ENCODE data around the gene RASGRP2.

The RASGRP2 gene

DNA sequence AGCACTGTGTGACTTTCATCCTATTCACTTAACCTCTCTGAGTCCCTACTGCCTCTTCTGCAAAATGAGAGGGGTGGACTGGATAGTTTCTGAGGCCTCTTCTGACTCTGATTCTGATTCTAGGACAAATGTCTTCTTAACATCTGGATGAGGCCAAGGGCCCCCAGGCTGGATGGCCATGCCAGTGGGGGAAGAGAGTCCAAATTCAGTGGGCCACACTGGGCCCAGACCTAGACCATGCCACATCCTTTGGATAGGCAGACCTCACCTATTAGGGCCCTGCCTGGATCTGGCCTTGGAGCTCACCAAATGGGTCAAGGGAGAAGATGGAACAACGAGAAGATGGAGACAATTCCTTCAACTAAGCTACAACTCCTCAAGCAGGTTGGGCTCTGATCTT is 45.5 kb downstream of the RASGRP2 start:
- no peak for DNase-seq (ENCODE audit: low read depth, low spot score)

- DNase-seq (ENCODE audit: low read depth, low spot score), result no peak
These were observed 46.1 kb downstream of the RASGRP2 start for GRCh38 chr11:64697663-64698375.

DNA sequence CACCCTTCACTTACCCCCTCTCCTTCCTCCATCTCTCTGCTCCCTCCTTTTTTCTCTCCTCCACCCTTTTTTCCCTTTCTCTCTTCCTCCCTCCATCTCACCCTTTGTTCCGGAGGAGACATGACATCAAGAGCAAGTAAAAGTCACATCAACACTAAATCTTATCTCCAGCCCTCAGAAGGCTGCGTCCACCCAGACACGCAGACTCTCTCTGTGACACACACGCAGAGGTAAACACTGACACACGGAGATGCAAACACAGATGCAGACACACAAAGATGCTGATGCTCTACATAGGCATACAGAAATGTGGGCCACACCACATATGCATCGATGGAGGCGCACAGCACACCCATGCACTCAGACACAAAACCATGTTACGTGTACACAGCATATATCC is 47.9 kb downstream of the RASGRP2 start:
- DNase-seq (ENCODE audit: low read depth, low spot score), result no peak

GRCh38 chr11:64695548-64695947 is 48.4 kb downstream of the RASGRP2 start:
- no peak for DNase-seq (ENCODE audit: low read depth, low spot score)

- DNase-seq (ENCODE audit: low read depth, low spot score), result no peak
These were observed 49.0 kb downstream of the RASGRP2 start for GRCh38 chr11:64694821-64695365.

- DNase-seq (ENCODE audit: low read depth, low spot score), result no peak
These were observed 49.8 kb downstream of the RASGRP2 start for GRCh38 chr11:64694026-64694755.

DNA sequence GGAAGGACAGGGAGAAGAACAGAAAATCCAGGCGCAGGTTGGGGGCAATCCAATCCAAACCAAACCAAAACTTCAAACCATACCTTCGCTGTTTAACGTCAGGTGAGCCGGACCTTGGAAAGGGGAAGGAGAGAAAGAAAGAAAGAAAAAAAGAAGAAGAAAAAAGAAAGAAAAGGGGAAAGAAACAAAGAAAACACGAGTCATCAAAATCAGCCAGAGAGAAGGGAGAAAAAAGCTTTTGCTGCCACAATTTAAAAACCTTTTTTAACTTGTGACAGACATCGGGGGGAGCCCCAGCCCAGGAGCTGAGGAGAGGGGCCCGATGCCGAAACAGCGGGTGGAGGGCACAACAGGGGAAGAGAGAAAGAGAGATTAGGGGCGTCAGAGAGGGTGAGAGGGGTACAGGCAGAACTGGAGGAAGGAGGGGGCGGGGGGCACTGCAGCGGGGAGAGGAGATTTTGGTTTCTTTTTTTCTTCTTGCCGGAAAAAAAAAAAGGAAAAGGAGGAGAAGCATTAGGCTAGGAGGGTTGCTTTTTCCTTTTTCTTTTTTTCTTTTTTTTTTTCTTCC is 51.1 kb downstream of the RASGRP2 start:
- no peak for DNase-seq (ENCODE audit: low read depth, low spot score)

- DNase-seq (ENCODE audit: low read depth, low spot score), result no peak
These were observed 52.4 kb downstream of the RASGRP2 start for GRCh38 chr11:64691543-64691942.

DNA sequence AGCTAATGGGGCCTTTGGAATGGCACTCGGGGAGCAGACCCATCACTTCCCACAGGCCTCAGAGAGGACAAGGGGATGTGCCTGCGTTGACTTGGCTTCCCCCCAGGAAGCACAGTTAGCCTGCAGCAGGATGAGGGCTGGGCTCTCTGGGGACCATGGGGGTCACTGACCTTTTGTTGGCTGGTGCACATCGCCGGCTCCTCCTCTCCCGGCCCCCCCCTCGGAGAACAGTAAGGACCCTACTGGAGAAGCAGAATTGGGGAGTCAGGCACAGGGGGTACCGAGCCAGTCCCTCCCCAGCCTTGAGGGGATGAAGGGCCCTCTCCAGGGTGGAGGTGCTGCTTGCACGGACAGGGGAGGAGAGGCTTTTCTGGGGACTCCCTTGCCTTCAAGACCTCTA is 53.7 kb downstream of the RASGRP2 start:
- no peak for DNase-seq (ENCODE audit: low read depth, low spot score)

- peak; percentile 90 for DNase-seq (ENCODE audit: low read depth, low spot score)
These were observed 55.4 kb downstream of the RASGRP2 start for GRCh38 chr11:64688534-64688982.

- no peak for DNase-seq (ENCODE audit: low read depth, low spot score)
These were observed 56.1 kb downstream of the RASGRP2 start for GRCh38 chr11:64687643-64688533.

DNA sequence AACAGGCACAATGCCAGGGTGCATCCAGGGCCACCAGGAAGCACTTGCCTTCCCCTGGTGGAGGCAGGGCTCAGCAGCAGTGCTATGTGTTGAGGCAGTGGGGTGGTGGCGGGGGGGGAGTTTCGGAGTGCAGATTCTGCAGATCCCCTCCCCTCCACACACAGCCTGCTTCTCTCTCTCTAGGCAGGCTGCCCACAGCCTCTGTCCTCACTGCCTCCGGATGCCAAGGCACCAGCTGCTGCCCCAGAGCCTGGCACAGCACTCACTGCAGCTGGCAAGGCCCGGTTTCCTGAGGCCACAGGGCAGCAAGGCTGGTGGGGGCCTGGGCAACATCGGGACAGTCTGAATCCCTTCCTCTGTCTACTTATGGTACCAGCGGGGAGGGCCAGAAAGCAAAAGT is 56.7 kb downstream of the RASGRP2 start:
- DNase-seq (ENCODE audit: low read depth, low spot score), result no peak

DNA sequence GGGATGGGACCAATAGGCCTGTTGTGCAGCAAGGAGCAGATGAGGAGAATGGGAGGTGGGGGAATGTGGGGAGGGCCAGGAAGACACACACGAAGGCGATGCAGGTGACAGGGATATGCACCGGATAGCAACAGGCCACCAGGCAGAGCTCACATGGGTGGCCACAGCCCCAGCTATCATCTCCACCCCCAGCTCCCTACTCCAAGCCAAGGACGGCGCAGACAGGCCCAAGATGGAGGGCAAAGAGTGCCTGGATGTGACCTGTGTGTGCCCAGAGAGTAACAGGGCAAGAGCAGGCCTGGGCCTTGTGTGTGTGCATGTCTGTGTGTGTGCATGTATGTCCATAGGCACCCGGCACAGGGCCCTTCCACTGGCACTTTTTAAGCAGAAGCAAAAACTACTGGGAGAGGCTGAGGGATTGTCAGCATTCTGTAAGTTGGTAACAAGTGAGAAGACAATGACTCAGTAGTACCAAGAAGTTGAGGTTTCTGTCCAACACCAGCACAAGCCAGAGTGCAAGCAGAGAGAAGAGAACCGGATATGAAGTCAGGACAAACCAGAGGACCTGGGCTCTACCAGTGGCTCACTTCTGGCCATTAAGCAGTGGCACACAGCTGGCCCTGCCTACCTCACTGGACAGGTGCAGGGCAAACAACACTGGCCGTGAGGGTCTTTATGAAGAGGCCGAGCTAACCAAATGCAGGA is 57.3 kb downstream of the RASGRP2 start:
- DNase-seq (ENCODE audit: low read depth, low spot score), result no peak

- no peak for DNase-seq (ENCODE audit: low read depth, low spot score)
These were observed 58.4 kb downstream of the RASGRP2 start for GRCh38 chr11:64685536-64685935.

GRCh38 chr11:64684357-64684756 is 59.6 kb downstream of the RASGRP2 start:
- no peak for DNase-seq (ENCODE audit: low read depth, low spot score)

- DNase-seq (ENCODE audit: low read depth, low spot score), result no peak
These were observed 62.8 kb downstream of the RASGRP2 start for GRCh38 chr11:64681171-64681570.

DNA sequence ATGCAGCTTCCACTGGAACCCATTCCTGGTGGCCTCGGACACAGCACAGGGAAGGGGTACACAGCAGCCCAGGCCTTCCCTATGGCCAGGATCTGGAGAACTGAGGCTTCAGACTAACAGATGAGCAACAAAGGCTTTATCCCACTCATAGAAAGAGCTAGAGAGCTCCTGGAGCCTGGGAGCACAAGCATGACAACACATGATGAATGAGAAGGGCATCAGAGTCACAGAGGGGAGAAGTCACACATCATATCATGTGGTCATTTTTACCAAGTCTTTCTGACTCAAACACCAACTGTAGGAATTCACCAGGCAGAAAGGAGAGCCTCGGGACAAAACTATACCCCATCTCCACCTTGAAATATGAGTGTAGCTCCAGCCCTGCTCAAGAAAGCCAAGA is 64.1 kb downstream of the RASGRP2 start:
- no peak for DNase-seq (ENCODE audit: low read depth, low spot score)

DNA sequence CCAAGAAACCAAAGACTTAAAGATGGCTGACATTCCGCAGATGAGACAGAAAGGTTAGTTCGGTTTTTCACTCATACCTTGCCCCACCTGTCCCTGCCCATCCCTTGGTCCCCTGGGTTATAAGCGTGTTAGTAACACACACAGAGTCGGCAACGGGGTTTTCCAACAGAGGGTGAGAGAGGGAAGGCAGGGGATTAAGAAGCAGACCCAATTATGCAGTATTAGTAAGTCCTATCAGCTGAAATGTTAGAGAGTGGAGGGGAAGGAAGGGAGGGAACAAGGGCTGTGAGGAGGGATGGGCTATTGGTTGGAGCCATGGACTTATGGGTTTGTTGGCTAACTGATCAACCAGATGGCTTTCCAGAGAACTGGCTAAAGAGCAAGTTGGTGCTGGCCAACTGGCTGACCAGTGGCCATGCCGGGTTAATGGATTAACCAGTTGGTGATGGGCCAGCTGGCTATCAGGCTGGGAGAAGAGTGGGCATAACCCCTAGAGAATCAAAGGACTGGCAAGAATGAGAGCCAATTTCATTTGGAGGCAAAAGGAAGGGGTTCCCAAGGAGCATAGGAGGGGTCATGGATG is 66.4 kb downstream of the RASGRP2 start:
- no peak for DNase-seq (ENCODE audit: low read depth, low spot score)

Data from activated naive CD8-positive, alpha-beta T cell treated with anti-CD3 and anti-CD28 coated beads, Interleukin-2, amount 50 U/mL, for 16 hours (primary cell).